ENCODE data around the gene NES.

The NES gene

GRCh38 chr1:156708218-156708661 lies 31.0 kb upstream of the NES start:
- Mint-ChIP-seq H3K27ac (no peak overlapping the region), H3K36me3 (peaks cover 0 to 7% of the 10 kb centered on the region in 2 donors), H3K4me1 (peaks cover 17 to 32% of the 10 kb centered on the region in 2 donors), H3K4me3 (no peak overlapping the region), H3K9me3 (no peaks in the 10 kb centered on the region), H3K27me3 (peaks cover 30% of the 10 kb centered on the region in 2 donors)
- no peak for ATAC-seq (replicated peaks)
- DNase-seq = no peak

GRCh38 chr1:156707417-156708217 lies 30.4 kb upstream of the NES start:
- Mint-ChIP-seq H3K9me3 (no peaks in the 10 kb centered on the region), H3K27ac (peak overlapping the region; percentile 37), H3K27me3 (peaks cover 35 to 37% of the 10 kb centered on the region in 2 donors), H3K36me3 (peaks cover 0 to 4% of the 10 kb centered on the region in 2 donors), H3K4me3 (no peak overlapping the region), H3K4me1 (peaks cover 17 to 32% of the 10 kb centered on the region in 2 donors)
- ATAC-seq (replicated peaks) (no peak), DNase-seq (no peak)

- peak in 1 of 2 donors; percentile 15 for ATAC-seq (replicated peaks)
These were observed 29.6 kb upstream of the NES start for GRCh38 chr1:156706657-156707416.

DNA sequence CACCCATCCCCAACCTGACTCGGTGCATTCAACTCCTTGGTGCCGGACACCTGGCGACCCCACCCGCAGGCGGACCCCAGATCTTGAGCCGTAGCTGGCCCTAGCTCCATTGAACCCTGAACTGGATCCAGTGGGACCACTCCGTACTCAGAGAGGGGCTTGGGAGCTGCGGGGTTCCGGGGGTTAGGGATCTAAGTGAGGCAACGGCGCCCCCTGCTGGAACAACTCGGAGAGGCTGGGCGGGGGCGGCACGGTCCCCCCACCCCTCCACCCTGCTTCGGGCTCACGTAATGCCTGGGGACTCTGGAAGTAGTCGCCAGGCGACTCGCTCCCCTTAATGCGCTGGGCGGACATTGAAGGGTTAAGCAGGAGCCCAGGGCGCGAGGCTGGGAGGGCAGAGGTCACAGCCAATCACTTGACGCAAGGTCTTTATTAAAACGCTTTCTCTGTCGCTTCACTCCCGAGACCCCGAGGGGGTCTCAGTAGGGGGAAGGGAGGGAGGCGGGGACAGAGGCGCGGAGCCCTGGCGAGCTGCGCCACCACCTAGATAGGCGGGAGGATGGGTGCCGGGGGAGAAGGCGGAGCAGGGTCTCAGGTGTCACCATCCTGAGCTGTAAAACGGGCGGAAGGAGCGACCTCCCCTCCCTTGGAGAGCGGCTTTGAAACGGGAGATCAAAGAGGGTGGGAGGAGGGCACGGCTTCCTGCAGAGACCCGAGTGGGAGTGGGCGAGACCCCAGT lies 28.9 kb upstream of the NES start:
- Mint-ChIP-seq H3K27me3 (peaks cover 40 to 49% of the 10 kb centered on the region in 2 donors), H3K4me1 (peaks cover 17 to 32% of the 10 kb centered on the region in 2 donors), H3K27ac (peak overlapping the region; percentile 96), H3K36me3 (no peaks in the 10 kb centered on the region), H3K9me3 (no peaks in the 10 kb centered on the region), H3K4me3 (peak overlapping the region; percentile 85 to 90)
- DNase-seq (peak; percentile 35), ATAC-seq (replicated peaks) (peak; percentile 63 to 71)

More at GRCh38 chr1:156706657-156707416, 29.6 kb upstream of the NES start:
- peaks cover 35 to 42% of the 10 kb centered on the region in 2 donors for H3K27me3 Mint-ChIP-seq
- no peaks in the 10 kb centered on the region for H3K9me3 Mint-ChIP-seq
- H3K4me3 Mint-ChIP-seq = peak overlapping the region; percentile 85 to 90
- DNase-seq = no peak
- no peaks in the 10 kb centered on the region for H3K36me3 Mint-ChIP-seq
- H3K27ac Mint-ChIP-seq = no peak overlapping the region
- H3K4me1 Mint-ChIP-seq = peaks cover 17 to 32% of the 10 kb centered on the region in 2 donors

DNA sequence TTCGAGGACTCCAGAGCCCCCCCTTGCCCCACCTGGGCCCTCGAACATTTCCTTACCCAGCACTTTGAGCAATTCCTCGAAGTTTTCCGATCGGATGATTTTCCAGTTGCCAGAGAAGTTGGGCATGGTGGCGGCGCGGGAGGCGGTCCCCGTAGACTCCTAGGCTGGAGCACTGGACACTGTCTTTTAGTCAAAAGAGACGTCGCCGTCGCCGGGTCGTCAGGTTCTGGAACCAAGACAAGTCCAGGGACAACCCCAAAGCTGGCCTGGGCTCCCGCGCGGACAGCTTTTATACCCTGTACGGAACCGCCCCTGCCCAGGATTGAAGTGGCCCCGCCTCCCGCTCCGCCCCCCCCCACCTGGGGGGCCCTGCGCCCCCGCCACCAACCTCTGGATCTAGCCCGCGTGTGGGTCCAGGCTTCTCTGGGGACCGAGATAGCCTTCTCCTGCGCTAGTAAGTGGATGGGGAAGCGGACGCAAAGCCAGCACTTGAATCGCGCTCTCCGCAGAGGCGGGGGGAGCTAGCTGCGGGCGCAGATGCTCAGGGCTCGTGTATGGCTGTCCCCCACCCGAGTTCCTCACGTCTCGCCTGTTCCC lies 28.2 kb upstream of the NES start, which contains the start of gene CRABP2:
CRABP2 (minus strand) TSS at position 263 of the 597 bp plus-strand sequence; CDS start at position 126, 137 bp downstream.
- Mint-ChIP-seq H3K4me1 (peaks cover 17 to 32% of the 10 kb centered on the region in 2 donors), H3K27ac (peak within 1 kb of the TSS; percentile 96), H3K36me3 (no peaks in the 10 kb centered on the region), H3K9me3 (no peaks in the 10 kb centered on the region), H3K27me3 (peaks cover 47 to 56% of the 10 kb centered on the region in 2 donors), H3K4me3 (peak within 1 kb of the TSS; percentile 85 to 90)
- no peak for DNase-seq
- peak; percentile 53 to 61 for ATAC-seq (replicated peaks)

DNA sequence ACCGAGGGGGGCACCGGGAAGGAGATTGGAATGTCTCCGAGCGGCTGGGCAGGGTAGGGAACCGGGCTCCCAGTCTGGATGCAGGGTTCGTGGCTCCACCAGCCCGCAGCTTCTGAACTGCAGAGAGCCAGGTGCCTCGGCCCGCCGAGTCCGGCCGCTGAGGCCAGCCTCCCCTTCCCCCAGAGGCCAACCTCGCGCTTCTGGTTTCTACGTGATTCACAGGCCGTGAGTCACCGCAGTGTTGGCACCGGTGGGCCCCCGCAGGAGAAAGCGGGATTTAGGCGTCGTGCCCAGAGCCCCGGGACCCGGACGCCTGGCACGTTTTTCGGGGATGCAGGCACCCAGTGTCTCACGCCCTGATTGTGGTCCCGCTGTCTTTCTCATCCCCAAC lies 27.7 kb upstream of the NES start:
- ATAC-seq (replicated peaks) (peak; percentile 27 to 40), DNase-seq (no peak)
- Mint-ChIP-seq H3K27me3 (peaks cover 50 to 59% of the 10 kb centered on the region in 2 donors), H3K27ac (peak overlapping the region; percentile 71), H3K4me3 (peak overlapping the region; percentile 85 to 90), H3K4me1 (peaks cover 17 to 32% of the 10 kb centered on the region in 2 donors), H3K36me3 (peaks cover 1% of the 10 kb centered on the region in 2 donors), H3K9me3 (no peaks in the 10 kb centered on the region)

DNA sequence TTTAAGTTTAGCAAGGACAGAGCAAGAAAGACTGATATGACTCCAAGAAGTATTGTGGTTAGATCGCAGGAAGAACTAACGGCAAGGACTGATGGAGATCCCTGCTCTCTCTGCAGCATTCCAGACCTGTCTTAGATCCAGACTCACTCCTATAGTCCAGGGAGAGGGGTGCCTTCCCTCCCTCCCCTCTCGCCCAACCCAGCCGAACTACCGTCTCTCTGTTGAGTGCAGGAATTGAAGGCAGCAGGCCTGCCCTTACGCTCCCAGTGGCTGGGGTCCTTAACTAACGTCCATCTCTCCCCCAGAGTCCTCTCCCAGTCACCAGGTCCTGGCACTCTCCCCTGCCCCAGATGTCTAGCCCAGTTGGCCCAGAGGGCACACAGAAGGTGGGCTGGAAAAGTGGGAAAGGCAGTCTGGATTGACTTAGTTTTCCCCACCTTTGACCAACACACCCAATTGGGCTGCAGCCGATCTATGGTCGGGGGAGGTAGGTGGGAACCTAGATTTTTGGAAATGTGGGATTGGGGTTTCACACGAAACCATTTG lies 27.0 kb upstream of the NES start:
- Mint-ChIP-seq H3K9me3 (no peaks in the 10 kb centered on the region), H3K27me3 (peaks cover 55 to 66% of the 10 kb centered on the region in 2 donors), H3K27ac (no peak overlapping the region), H3K36me3 (peaks cover 3 to 6% of the 10 kb centered on the region in 2 donors), H3K4me3 (peak overlapping the region; percentile 18 to 85), H3K4me1 (peaks cover 17 to 32% of the 10 kb centered on the region in 2 donors)
- ATAC-seq (replicated peaks) (no peak), DNase-seq (no peak)

DNA sequence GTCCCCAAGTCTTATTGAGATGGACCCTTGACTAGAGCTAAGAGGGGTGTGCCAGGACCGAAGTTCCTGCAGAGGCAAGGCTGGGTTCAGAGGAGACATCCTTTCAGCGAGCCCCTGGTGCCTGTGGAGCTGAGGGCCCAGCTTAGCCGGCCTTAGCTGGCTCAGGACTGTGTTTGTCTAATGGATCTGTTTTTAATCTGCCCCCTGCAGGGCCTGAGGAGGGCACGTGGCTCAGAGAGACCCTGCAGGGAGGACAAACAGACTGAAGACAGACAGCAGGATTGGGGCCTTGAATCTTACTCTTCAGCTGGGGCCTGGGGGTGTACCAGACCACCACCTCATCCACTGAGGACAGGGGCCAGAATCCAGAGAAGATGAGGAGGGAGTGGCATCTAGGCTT lies 26.5 kb upstream of the NES start:
- H3K9me3 Mint-ChIP-seq = no peaks in the 10 kb centered on the region
- ATAC-seq (replicated peaks) (no peak), DNase-seq (no peak)
- peaks cover 6 to 10% of the 10 kb centered on the region in 2 donors for H3K36me3 Mint-ChIP-seq
- peaks cover 17 to 32% of the 10 kb centered on the region in 2 donors for H3K4me1 Mint-ChIP-seq
- no peak overlapping the region for H3K27ac Mint-ChIP-seq
- H3K27me3 Mint-ChIP-seq = peaks cover 60 to 71% of the 10 kb centered on the region in 2 donors
- no peak overlapping the region for H3K4me3 Mint-ChIP-seq

DNA sequence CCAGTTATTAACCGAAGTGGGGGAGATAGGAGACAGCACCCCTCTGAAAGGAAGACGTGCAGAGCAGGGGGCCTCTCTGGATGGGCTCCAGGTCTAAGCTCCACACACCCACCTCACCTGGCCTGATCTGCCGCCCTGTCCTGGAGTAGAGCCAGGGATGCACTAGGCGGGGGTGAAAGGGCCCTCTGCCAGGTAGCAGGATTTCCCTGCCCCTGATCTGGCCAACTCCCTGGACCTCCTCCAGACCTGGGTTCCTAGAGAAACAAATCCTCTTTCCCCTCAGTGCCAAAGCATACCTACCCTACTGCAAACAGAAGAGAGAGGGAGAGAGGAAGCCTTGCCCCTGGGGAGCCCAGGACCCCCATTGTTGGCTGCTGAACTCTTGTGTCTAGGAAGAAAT lies 26.1 kb upstream of the NES start:
- no peaks in the 10 kb centered on the region for H3K9me3 Mint-ChIP-seq
- H3K4me3 Mint-ChIP-seq = no peak overlapping the region
- peaks cover 64 to 75% of the 10 kb centered on the region in 2 donors for H3K27me3 Mint-ChIP-seq
- H3K4me1 Mint-ChIP-seq = peaks cover 17 to 32% of the 10 kb centered on the region in 2 donors
- ATAC-seq (replicated peaks) (no peak), DNase-seq (no peak)
- no peak overlapping the region for H3K27ac Mint-ChIP-seq
- peaks cover 7 to 11% of the 10 kb centered on the region in 2 donors for H3K36me3 Mint-ChIP-seq

GRCh38 chr1:156700736-156701531 lies 23.7 kb upstream of the NES start:
- Mint-ChIP-seq H3K27ac (no peak overlapping the region), H3K4me1 (peaks cover 7 to 24% of the 10 kb centered on the region in 2 donors), H3K27me3 (peaks cover 74 to 93% of the 10 kb centered on the region in 2 donors), H3K9me3 (no peaks in the 10 kb centered on the region), H3K36me3 (peaks cover 7 to 11% of the 10 kb centered on the region in 2 donors), H3K4me3 (no peak overlapping the region)
- no peak for DNase-seq
- no peak for ATAC-seq (replicated peaks)

DNA sequence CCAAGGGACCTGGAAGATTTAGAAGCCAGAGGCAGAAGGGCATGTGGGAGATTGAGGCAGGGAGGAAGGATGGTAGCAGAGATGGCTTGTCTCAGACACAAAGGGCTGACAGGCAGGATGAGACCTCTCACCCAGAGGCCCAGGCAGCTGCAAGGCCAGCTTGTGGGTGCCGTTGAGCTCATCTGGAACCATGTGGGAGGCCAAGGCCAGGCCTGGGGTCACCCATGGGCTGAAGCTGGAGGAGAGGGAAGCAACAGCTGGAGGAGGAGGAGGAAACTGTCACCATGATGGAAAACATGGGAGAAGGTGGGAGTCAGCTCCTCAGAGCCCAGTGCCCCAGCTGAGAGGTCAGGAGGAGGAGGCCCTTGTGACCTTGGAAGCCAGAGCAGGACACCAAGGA lies 21.8 kb upstream of the NES start:
- Mint-ChIP-seq H3K36me3 (peaks cover 7 to 11% of the 10 kb centered on the region in 2 donors), H3K27ac (no peak overlapping the region), H3K4me3 (no peak overlapping the region), H3K4me1 (peaks cover 0 to 4% of the 10 kb centered on the region in 2 donors), H3K27me3 (peaks cover 70 to 84% of the 10 kb centered on the region in 2 donors), H3K9me3 (no peaks in the 10 kb centered on the region)
- ATAC-seq (replicated peaks) (no peak), DNase-seq (no peak)

DNA sequence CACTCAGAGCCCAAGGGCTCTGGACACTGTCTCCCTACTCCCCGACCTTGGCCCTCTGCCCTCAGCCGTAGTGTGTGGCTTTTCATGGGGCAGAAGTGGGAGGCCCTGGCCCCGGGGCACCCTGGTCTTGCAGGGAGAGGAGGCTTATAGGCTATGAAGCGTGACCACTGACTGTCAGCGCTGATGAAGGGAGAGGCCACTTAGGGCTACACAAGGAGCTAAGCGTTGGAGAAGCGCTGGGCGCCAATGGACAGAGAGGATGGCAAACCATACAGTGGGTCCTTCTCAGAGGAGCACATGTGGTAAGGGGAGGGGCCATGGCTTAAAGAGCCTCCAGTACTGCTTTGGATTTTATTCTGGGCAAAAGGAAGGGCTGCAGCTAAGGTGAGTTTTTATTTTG lies 20.3 kb upstream of the NES start:
- no peak for ATAC-seq (replicated peaks)
- no peaks in the 10 kb centered on the region for H3K9me3 Mint-ChIP-seq
- peak overlapping the region; percentile 31 for H3K27ac Mint-ChIP-seq
- no peak overlapping the region for H3K4me3 Mint-ChIP-seq
- DNase-seq = no peak
- peaks cover 9 to 12% of the 10 kb centered on the region in 2 donors for H3K4me1 Mint-ChIP-seq
- H3K36me3 Mint-ChIP-seq = peaks cover 7 to 11% of the 10 kb centered on the region in 2 donors
- H3K27me3 Mint-ChIP-seq = peaks cover 74 to 84% of the 10 kb centered on the region in 2 donors

- no peak overlapping the region for H3K27ac Mint-ChIP-seq
These were observed 19.5 kb upstream of the NES start for GRCh38 chr1:156696755-156697154.

More at GRCh38 chr1:156696755-156697154, 19.5 kb upstream of the NES start:
- Mint-ChIP-seq H3K9me3 (no peaks in the 10 kb centered on the region), H3K27me3 (peaks cover 81 to 86% of the 10 kb centered on the region in 2 donors), H3K36me3 (peaks cover 7 to 11% of the 10 kb centered on the region in 2 donors), H3K4me1 (peaks cover 17 to 19% of the 10 kb centered on the region in 2 donors), H3K4me3 (no peak overlapping the region)
- DNase-seq = no peak
- no peak for ATAC-seq (replicated peaks)

Data from stimulated activated naive B cell treated with anti-CD40 and anti-IgM and Interleukin-4, amounts not matched to agents 10 μg/mL and 1 μg/mL and 100 μg/mL, for 72 hours (primary cell).